Panc1 (cell line): ENCODE measurements around the gene DHX38. TPM values are rescaled to one million over a fixed set of nuclear protein-coding genes. Genes with fewer than 3 reads are reported as not detected.

Source experiments
- ATAC-seq: fragments of 200-7000 bp; cut with Tn5 transposase; 2 replicates; pipeline ENCODE4 v1.9.1; 2020; ENCODE audit warnings: mild to moderate bottlenecking, moderate library complexity
- BruUV-seq: library from RNA; stranded (reverse); fragments of 400-500 nt; replicated peaks from 2 replicates; lab custom pipeline; 2021; lab: Mats Ljungman, UMichigan
- CTCF ChIA-PET: fragments of 300-600 bp; sonication (Branson Sonifier 250); formaldehyde crosslinking; loops from one replicate; lab custom pipeline; 2022; ENCODE audit warnings: antibody characterized with exemption; lab: Charles Lee
- POLR2A ChIA-PET: fragments of 300-600 bp; sonication (Branson Sonifier 250); formaldehyde crosslinking; loops from one replicate; lab custom pipeline; 2022; ENCODE audit warnings: antibody characterized with exemption; lab: Charles Lee
- DNase-seq: peaks from one replicate; pipeline ENCODE4 v3.0.0-alpha.2; 2010; ENCODE audit warnings: low read depth, low spot score
- H3K27ac ChIP-seq: 2 replicates; pipeline ENCODE4 v1.5.1; 2011; ENCODE audit warnings: mild to moderate bottlenecking, low read length, inconsistent platforms
- H3K27me3 ChIP-seq: fragments of 200-500 bp; sonication (Bioruptor generic); 2 replicates; pipeline ENCODE4 v1.6.0; 2014; ENCODE audit warnings: low read length, inconsistent platforms; ENCODE audit not compliant: control insufficient read depth, insufficient read depth
- H3K36me3 ChIP-seq: fragments of 200-500 bp; sonication (Bioruptor generic); 2 replicates; pipeline ENCODE4 v1.5.1; 2014; ENCODE audit warnings: inconsistent platforms, mild to moderate bottlenecking, low read length, moderate library complexity; ENCODE audit not compliant: control insufficient read depth, insufficient read depth
- H3K4me1 ChIP-seq: 2 replicates; pipeline ENCODE4 v1.5.1; 2011; ENCODE audit warnings: inconsistent platforms, mild to moderate bottlenecking, low read length, moderate library complexity; ENCODE audit not compliant: control insufficient read depth, insufficient read depth
- H3K4me3 ChIP-seq, 2 experiments: 2 replicates each; pipeline ENCODE4 v1.5.1; 2011 to 2012; ENCODE audit warnings: low read depth in 2 of 2, low read length in 2 of 2, mild to moderate bottlenecking in 2 of 2, inconsistent platforms in 1 of 2, moderate library complexity in 1 of 2
- H3K9me3 ChIP-seq: fragments of 200-500 bp; sonication (Bioruptor generic); 2 replicates; pipeline ENCODE4 v1.5.1; 2014; ENCODE audit warnings: low read depth, mild to moderate bottlenecking, inconsistent platforms, low read length, moderate library complexity; ENCODE audit not compliant: control insufficient read depth, insufficient read depth
- CTCF ChIP-seq: fragments of 450-650 bp; IDR thresholded peaks from 2 replicates; pipeline ENCODE4 v1.5.1; 2017; ENCODE audit warnings: mild to moderate bottlenecking
- POLR2AphosphoS5 ChIP-seq: IDR thresholded peaks from 2 replicates; pipeline ENCODE4 v1.6.1; 2012; ENCODE audit warnings: mild to moderate bottlenecking, low read depth, low read length, moderate library complexity
- SIN3A ChIP-seq: IDR thresholded peaks from 2 replicates; pipeline ENCODE4 v1.6.1; 2012; ENCODE audit warnings: low read depth, mild to moderate bottlenecking, low read length, moderate library complexity, borderline replicate concordance; ENCODE audit not compliant: insufficient read depth
- TCF7L2 ChIP-seq: IDR thresholded peaks from 2 replicates; pipeline ENCODE4 v1.6.1; 2011; ENCODE audit warnings: mild to moderate bottlenecking, low read depth, low read length, inconsistent platforms
- in situ Hi-C: cut with HindIII; loops from 2 replicates; pipeline ENCODE4 v1.10.0; 2016; ENCODE audit warnings: low sequenced_read_pairs, low pct_unique_long_range_greater_than_20kb
- intact Hi-C: fragments of 100-400 bp; cut with micrococcal nuclease; formaldehyde crosslinking; loops from one replicate; pipeline ENCODE4 v1.10.0; 2022; ENCODE audit not compliant: unreplicated experiment
- total RNA-seq: library from RNA; stranded (reverse); gene quantifications from one replicate; pipeline ENCODE4 v1.2.1, GENCODE V29; 2021; ENCODE audit not compliant: unreplicated experiment
- TF ChIP-seq, protein P1 (sequence below), 2 experiments: IDR thresholded peaks; 2 replicates each; pipeline ENCODE4 v1.6.1; 2011 to 2012; ENCODE audit warnings: low read depth in 2 of 2, control low read depth in 1 of 2, low read length in 1 of 2, mild to moderate bottlenecking in 1 of 2, moderate library complexity in 1 of 2; ENCODE audit not compliant: insufficient read depth in 1 of 2

The DHX38 gene
- total RNA-seq, 1 experiment from 2014 or later, result 45.5 TPM

- CTCF ChIA-PET, result no interaction called here
- TF ChIP-seq POLR2AphosphoS5 (no peak), CTCF (no peak), TCF7L2 (no peak), SIN3A (no peak)
- TF ChIP-seq, protein P1, sequence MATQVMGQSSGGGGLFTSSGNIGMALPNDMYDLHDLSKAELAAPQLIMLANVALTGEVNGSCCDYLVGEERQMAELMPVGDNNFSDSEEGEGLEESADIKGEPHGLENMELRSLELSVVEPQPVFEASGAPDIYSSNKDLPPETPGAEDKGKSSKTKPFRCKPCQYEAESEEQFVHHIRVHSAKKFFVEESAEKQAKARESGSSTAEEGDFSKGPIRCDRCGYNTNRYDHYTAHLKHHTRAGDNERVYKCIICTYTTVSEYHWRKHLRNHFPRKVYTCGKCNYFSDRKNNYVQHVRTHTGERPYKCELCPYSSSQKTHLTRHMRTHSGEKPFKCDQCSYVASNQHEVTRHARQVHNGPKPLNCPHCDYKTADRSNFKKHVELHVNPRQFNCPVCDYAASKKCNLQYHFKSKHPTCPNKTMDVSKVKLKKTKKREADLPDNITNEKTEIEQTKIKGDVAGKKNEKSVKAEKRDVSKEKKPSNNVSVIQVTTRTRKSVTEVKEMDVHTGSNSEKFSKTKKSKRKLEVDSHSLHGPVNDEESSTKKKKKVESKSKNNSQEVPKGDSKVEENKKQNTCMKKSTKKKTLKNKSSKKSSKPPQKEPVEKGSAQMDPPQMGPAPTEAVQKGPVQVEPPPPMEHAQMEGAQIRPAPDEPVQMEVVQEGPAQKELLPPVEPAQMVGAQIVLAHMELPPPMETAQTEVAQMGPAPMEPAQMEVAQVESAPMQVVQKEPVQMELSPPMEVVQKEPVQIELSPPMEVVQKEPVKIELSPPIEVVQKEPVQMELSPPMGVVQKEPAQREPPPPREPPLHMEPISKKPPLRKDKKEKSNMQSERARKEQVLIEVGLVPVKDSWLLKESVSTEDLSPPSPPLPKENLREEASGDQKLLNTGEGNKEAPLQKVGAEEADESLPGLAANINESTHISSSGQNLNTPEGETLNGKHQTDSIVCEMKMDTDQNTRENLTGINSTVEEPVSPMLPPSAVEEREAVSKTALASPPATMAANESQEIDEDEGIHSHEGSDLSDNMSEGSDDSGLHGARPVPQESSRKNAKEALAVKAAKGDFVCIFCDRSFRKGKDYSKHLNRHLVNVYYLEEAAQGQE (IDR thresholded peaks at IDR 0.05; ENCODE audit: insufficient read depth in 1 of 2, low read depth in 2 of 2, low read length in 1 of 2), result no peak
- no peak for DNase-seq
- H3K27ac ChIP-seq, result no peak overlapping the region
- H3K36me3 ChIP-seq, result no peaks in the 10 kb centered on the region
- intact Hi-C loops (no loop called here), in situ Hi-C loops (no loop called here)
- no peaks in the 10 kb centered on the region for H3K4me1 ChIP-seq
- no peak for ATAC-seq
- no peaks in the 10 kb centered on the region for H3K9me3 ChIP-seq
- BruUV-seq, result no TSS peak
- H3K27me3 ChIP-seq, result no peaks in the 10 kb centered on the region
- POLR2A ChIA-PET, result no interaction called here
- no peak overlapping the region for H3K4me3 ChIP-seq
Observed at GRCh38 chr16:72122308-72122707, 28.7 kb downstream of the DHX38 start.

DNA sequence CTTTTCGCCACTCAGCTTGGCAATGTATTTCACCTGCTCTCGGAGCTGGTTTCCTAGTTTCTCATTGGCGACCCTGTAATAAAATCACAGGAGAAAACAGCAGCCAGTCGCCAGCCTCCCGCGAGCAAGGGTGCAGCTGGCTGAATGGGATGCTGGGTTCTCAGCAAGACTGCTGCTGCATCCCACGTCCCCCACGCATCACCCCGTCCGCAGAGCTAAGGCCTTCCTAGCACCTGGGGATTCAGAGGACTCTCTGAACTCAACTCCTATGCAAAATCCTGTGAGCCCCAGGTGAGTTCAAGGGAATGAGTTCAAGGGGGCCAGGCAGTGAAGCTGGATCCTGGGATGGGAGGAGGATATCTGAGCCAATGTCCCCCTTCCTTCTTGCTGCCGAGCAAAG lies 29.3 kb downstream of the DHX38 start:
- TF ChIP-seq TCF7L2, result no peak
- no peak for DNase-seq
- Histone ChIP-seq H3K36me3 (no peaks in the 10 kb centered on the region), H3K27me3 (no peaks in the 10 kb centered on the region), H3K9me3 (no peaks in the 10 kb centered on the region), H3K4me1 (no peaks in the 10 kb centered on the region), H3K27ac (no peak overlapping the region), H3K4me3 (no peak overlapping the region)
- ChIA-PET POLR2A (no interaction called here), CTCF (no interaction called here)
- intact Hi-C loops (no loop called here), in situ Hi-C loops (no loop called here)
- BruUV-seq, result no TSS peak
- ATAC-seq, result no peak

DNA sequence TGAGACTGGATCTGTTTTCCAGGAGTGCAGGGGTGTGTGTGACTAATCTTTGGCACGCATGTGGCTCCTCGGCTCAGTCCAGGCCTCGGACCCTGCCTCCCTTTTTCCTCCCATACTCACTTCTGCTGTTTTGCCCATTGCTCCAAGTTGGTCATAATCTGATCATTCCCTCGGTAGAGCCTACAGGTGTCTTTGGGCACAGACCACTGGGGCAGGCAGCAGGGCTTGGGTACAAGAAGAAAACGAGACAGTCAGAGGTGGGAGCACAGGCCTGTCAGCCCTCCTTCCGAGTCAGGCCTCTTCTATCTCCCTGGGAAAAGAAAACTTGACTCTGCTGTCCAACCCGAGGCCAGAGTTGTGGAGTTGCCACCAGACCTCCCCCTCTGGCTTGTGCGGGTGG lies 29.8 kb downstream of the DHX38 start:
- POLR2A ChIA-PET, result no interaction called here
- in situ Hi-C loops, result no loop called here
- no peak overlapping the region for H3K4me3 ChIP-seq

More for the DNA sequence above, 29.8 kb downstream of the DHX38 start:
- Histone ChIP-seq H3K4me1 (no peaks in the 10 kb centered on the region), H3K27ac (no peak overlapping the region), H3K9me3 (no peaks in the 10 kb centered on the region), H3K27me3 (no peaks in the 10 kb centered on the region), H3K36me3 (no peaks in the 10 kb centered on the region)
- ATAC-seq, result no peak
- CTCF ChIA-PET, result interaction anchor here (0.5 kb wide), 1 partner anchor 151 kb away, joined by 8 read pairs; no protein-coding TSS in a partner anchor
- BruUV-seq, result no TSS peak
- DNase-seq, result no peak
- intact Hi-C loops, result no loop called here
- TF ChIP-seq SIN3A, result no peak
- no peak for TF ChIP-seq CTCF
- TF ChIP-seq, protein P1 (IDR thresholded peaks at IDR 0.05; ENCODE audit: insufficient read depth in 1 of 2, low read depth in 2 of 2, low read length in 1 of 2), result no peak
